ENCODE results near the gene BCKDHA.
"Not testable (repeated sequence)": the region's sequence is repeated elsewhere in the genome, so short reads cannot be mapped to it uniquely, and the experiment has no call there.

BCKDHA gene

GRCh38 chr19:41407271-41407670 lies 9.7 kb downstream of the BCKDHA start:
- DNase-seq: no peak

GRCh38 chr19:41408256-41408655 lies 10.6 kb downstream of the BCKDHA start:
- no peak for DNase-seq

- DNase-seq: not testable (repeated sequence)
Measured at GRCh38 chr19:41408846-41409245, 11.2 kb downstream of the BCKDHA start.

GRCh38 chr19:41409288-41409687 lies 11.7 kb downstream of the BCKDHA start:
- no peak for DNase-seq

GRCh38 chr19:41410336-41411054 lies 12.9 kb downstream of the BCKDHA start:
- no peak for DNase-seq

- DNase-seq: no peak
Measured at GRCh38 chr19:41411100-41411967, 13.7 kb downstream of the BCKDHA start.

GRCh38 chr19:41411968-41412265 lies 14.3 kb downstream of the BCKDHA start:
- no peak for DNase-seq

GRCh38 chr19:41412953-41413352 lies 15.3 kb downstream of the BCKDHA start:
- no peak for DNase-seq

- DNase-seq: no peak
Measured at GRCh38 chr19:41413947-41414346, 16.3 kb downstream of the BCKDHA start.

GRCh38 chr19:41414461-41414860 lies 16.8 kb downstream of the BCKDHA start:
- DNase-seq: no peak

- DNase-seq: no peak
Measured at GRCh38 chr19:41415154-41415571, 17.5 kb downstream of the BCKDHA start.

GRCh38 chr19:41416194-41416674 lies 18.6 kb downstream of the BCKDHA start:
- DNase-seq: no peak

GRCh38 chr19:41420101-41420880 lies 22.7 kb downstream of the BCKDHA start:
- no peak for DNase-seq

- no peak for DNase-seq
Measured at GRCh38 chr19:41421314-41421713, 23.7 kb downstream of the BCKDHA start.

- DNase-seq: no peak
Measured at GRCh38 chr19:41421973-41422372, 24.4 kb downstream of the BCKDHA start.

- DNase-seq: no peak
Measured at GRCh38 chr19:41422456-41422855, 24.8 kb downstream of the BCKDHA start.

- DNase-seq: no peak
Measured at GRCh38 chr19:41422955-41423354, 25.3 kb downstream of the BCKDHA start.

- DNase-seq: no peak
Measured at GRCh38 chr19:41424335-41425173, 26.9 kb downstream of the BCKDHA start.

- DNase-seq: no peak
Measured at GRCh38 chr19:41425174-41426115, 27.8 kb downstream of the BCKDHA start.

GRCh38 chr19:41426116-41426841 lies 28.7 kb downstream of the BCKDHA start:
- DNase-seq: no peak
